ENCODE data around the gene SH3BP5L. TPM values are rescaled to one million over a fixed set of nuclear protein-coding genes. Genes with fewer than 3 reads are reported as not detected.
"Not testable (repeated sequence)": the region's sequence is repeated elsewhere in the genome, so short reads cannot be mapped to it uniquely, and the experiment has no call there.

SH3BP5L gene
- total RNA-seq, 4 donors from 2014 or later: 15.7 to 26.4 (median 22.8) TPM

- Histone ChIP-seq H3K4me1 (no peaks in the 10 kb centered on the region), H3K36me3 (no peaks in the 10 kb centered on the region), H3K27me3 (no peaks in the 10 kb centered on the region), H3K4me3 (no peak overlapping the region), H3K27ac (no peak overlapping the region), H3K9me3 (no peaks in the 10 kb centered on the region)
- intact Hi-C loops (cut with DNase I; ENCODE audit: low total_unique reads) (no loop called here), in situ Hi-C loops (cut with MboI; ENCODE audit: low sequenced_read_pairs in 4 of 4) (no loop called here)
- TF ChIP-seq CTCF (IDR thresholded peaks at IDR 0.05 in 4 of 5, conservative IDR thresholded peaks at IDR 0.05 in 1 of 5) (no peak), POLR2A (IDR thresholded peaks at IDR 0.05) (no peak)
- ATAC-seq (no peak), DNase-seq (no peak)
These were observed 25.3 kb downstream of the SH3BP5L start for GRCh38 chr1:248800459-248800858.

GRCh38 chr1:248798791-248799190, 26.9 kb downstream of the SH3BP5L start:
- Histone ChIP-seq H3K4me1 (no peaks in the 10 kb centered on the region), H3K27me3 (no peaks in the 10 kb centered on the region), H3K36me3 (no peaks in the 10 kb centered on the region), H3K27ac (no peak overlapping the region), H3K4me3 (no peak overlapping the region), H3K9me3 (no peaks in the 10 kb centered on the region)
- TF ChIP-seq POLR2A (IDR thresholded peaks at IDR 0.05) (no peak), CTCF (IDR thresholded peaks at IDR 0.05 in 4 of 5, conservative IDR thresholded peaks at IDR 0.05 in 1 of 5) (no peak)
- ATAC-seq: no peak
- no peak for DNase-seq
- intact Hi-C loops (cut with DNase I; ENCODE audit: low total_unique reads) (no loop called here), in situ Hi-C loops (cut with MboI; ENCODE audit: low sequenced_read_pairs in 4 of 4) (no loop called here)

GRCh38 chr1:248794663-248795062, 31.1 kb downstream of the SH3BP5L start:
- DNase-seq; H3K36me3 ChIP-seq; intact Hi-C loops (cut with DNase I; ENCODE audit: low total_unique reads); H3K4me3 ChIP-seq; H3K27ac ChIP-seq; ATAC-seq; H3K27me3 ChIP-seq; H3K9me3 ChIP-seq; H3K4me1 ChIP-seq; in situ Hi-C loops (cut with MboI; ENCODE audit: low sequenced_read_pairs in 4 of 4): not testable (repeated sequence)

- no peak for DNase-seq
- H3K27ac ChIP-seq: no peak overlapping the region
- H3K9me3 ChIP-seq: no peaks in the 10 kb centered on the region
- no peaks in the 10 kb centered on the region for H3K4me1 ChIP-seq
- no peak overlapping the region for H3K4me3 ChIP-seq
- ATAC-seq: no peak
- in situ Hi-C loops (cut with MboI; ENCODE audit: low sequenced_read_pairs in 4 of 4): no loop called here
- no peaks in the 10 kb centered on the region for H3K36me3 ChIP-seq
- intact Hi-C loops (cut with DNase I; ENCODE audit: low total_unique reads): no loop called here
- no peak for TF ChIP-seq POLR2A (IDR thresholded peaks at IDR 0.05)
- no peak for TF ChIP-seq CTCF (IDR thresholded peaks at IDR 0.05 in 4 of 5, conservative IDR thresholded peaks at IDR 0.05 in 1 of 5)
- H3K27me3 ChIP-seq: no peaks in the 10 kb centered on the region
These were observed 32.1 kb downstream of the SH3BP5L start for GRCh38 chr1:248793592-248793991.

GRCh38 chr1:248792342-248792741, 33.4 kb downstream of the SH3BP5L start:
- Histone ChIP-seq H3K27me3 (no peaks in the 10 kb centered on the region), H3K27ac (no peak overlapping the region), H3K4me3 (no peak overlapping the region), H3K36me3 (no peaks in the 10 kb centered on the region), H3K9me3 (no peaks in the 10 kb centered on the region), H3K4me1 (no peaks in the 10 kb centered on the region)
- in situ Hi-C loops (cut with MboI; ENCODE audit: low sequenced_read_pairs in 4 of 4): no loop called here
- no peak for TF ChIP-seq CTCF (IDR thresholded peaks at IDR 0.05 in 4 of 5, conservative IDR thresholded peaks at IDR 0.05 in 1 of 5)
- TF ChIP-seq POLR2A (IDR thresholded peaks at IDR 0.05): no peak
- intact Hi-C loops (cut with DNase I; ENCODE audit: low total_unique reads): no loop called here
- ATAC-seq: no peak
- DNase-seq: no peak

All from gastrocnemius medialis (tissue), 4 donors.